SK-N-DZ (cell line): Measurements from ENCODE around the gene RFESD.
"Not testable (repeated sequence)": the region's sequence is repeated elsewhere in the genome, so short reads cannot be mapped to it uniquely, and the experiment has no call there.

Source experiments
- DNase-seq: peaks from one replicate; pipeline ENCODE4 v3.0.0-alpha.2; 2015; ENCODE audit warnings: low spot score

RFESD gene

DNA sequence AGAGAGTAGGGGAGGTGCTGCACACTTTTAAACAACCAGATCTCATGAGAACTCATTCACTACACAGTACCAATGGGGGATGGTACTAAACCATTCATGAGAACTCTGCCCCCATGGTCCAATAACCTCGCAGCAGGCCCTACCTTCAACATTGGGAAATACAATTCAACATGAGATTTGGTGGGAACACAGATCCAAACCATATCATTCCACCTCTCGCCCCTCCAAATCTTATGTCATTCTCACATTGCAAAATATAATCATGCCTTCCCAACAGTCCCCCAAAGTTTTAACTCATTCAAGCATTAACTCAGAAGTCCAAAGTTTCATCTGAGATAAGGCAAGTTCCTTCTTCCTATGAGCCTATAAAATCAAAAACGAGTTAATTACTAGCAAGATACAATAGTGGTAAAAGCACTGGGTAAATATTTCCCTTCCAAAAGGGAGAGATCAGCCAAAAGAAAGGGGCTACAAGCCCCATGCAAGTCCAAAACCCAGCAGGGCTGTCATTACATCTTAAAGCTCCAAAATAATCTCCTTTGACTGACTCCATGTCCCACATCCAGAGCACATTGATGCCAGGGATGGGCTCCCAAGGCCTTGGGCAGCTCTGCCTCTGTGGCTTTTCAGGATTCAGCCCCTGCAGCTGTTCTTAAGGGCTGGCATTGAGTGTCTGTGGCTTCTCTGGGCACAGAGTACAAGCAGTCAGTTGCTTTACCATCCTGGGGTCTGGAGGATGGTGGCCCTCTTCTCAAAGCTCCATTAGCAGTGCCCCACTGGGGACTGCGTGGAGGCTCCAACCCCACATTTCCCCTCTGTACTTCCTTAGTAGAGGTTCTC, 18.4 kb upstream of the RFESD start:
- DNase-seq = no peak

GRCh38 chr5:95628933-95629332, 17.6 kb upstream of the RFESD start:
- no peak for DNase-seq

DNA sequence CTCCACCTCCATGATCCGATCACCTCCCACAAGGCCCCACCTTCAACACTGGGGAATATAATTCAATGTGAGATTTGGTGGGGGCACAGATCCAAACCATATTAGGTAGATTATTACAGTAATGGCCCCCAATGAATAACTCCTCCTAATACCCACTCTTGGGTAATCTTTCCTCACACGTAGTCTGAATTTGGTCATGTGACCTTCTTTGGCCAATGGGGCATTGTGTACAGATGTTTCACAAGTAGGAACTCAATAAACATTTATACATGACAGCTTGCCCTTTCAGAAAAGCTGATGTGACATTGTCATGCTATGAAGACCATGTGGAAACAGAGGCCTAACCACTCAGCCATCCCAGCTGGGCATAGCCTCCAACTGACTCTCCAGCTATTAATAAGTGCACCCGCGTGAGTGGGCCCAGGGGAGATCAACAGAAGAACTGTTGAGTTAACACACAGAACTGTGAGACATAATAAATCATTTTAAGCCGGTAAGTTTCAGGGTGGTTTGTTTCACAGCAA, 16.1 kb upstream of the RFESD start:
- DNase-seq = no peak

GRCh38 chr5:95631255-95631958, 15.2 kb upstream of the RFESD start:
- DNase-seq = no peak

DNA sequence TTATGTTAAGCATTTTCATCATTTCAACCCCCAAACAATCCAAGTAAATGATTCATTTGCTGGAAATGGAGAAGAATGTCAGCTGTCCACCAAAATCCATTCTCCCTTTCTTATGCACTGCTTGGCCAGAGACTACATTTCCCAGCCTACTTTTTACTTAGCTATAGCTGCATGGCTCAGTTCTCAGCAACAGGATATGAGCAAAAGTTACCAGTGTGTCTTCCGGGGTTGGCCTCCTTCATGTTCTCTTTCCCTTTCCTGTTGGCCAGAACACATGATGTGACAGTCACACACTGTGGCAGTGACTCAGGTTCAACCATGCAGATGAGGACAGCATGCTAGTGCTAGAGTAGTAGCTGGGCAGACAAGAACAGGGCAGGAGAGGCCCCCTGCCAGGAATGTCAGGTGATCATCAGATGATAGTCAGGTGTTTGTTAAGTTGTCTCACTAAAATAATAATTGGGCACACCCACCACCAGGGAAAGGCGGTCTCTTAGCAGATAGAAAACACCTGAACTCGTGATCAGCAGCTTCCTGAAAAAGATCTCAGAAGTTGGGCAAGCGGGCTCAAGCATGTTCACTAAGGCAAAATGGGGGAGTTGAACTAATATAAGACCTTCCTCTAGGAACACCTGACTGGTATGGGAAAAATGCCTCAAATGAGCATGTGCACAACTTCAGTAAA, 14.4 kb upstream of the RFESD start:
- DNase-seq = no peak

- not testable (repeated sequence) for DNase-seq
Measured at GRCh38 chr5:95632942-95633341, 13.6 kb upstream of the RFESD start.

DNA sequence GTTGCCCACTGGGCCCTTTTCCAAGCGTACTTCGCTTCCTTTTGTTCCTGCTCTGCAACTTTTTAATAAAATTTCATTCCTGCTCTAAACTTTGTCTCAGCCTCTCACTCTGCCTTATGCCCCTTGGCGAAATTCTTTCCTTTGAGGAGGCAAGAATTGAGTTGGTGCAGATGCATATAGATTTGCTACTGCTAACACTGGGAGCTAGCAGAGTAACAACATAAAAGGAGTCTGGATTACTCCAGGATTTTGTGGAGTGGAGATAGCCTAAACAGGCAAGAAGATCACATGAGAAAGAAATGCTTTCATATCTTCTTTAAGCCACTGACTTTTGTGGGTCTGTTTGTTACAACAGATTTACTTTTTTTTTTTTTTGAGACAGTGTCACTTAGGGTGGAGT, 12.9 kb upstream of the RFESD start:
- DNase-seq = no peak

GRCh38 chr5:95634081-95634480, 12.5 kb upstream of the RFESD start:
- DNase-seq = no peak

DNA sequence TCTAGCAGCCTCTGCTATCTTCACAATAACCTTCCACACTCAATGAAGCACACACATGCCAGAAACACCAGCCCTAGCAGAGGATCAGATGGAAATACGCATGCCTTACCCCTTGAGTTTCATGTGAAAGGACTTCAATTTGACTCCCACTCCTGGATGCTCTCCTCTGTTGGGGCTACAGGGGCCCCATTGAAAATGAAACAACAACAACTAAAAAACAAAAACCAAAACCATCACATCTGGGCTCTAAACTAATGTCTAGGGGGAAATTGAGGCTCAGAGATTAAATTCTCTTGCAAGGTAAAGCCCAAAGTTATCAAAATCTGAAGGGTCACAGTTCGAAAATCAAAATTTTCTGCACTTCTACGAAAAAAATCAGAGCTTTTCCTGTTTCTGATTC, 7.9 kb upstream of the RFESD start:
- no peak for DNase-seq

- peak; percentile 11 for DNase-seq
Measured at GRCh38 chr5:95641741-95642220, 4.8 kb upstream of the RFESD start.

DNA sequence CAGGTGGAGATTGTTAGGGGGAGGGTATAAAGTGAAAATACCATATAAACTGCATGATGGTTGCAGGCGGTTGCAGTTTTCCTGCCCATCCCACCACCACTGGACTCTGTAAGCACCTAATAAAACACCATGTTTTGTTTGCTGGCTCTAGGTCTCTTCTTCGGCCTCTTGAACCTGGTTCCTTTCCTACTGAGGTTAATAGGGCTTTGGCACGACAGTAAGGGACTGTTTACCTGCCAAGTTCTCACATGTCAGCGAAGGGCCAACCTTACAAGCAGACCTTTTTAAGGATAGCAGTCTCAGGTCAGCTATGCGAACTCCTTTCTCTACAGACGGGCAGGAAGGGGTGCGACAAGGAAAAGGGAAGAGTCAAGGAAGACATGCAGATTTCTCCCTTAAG, 3.4 kb upstream of the RFESD start:
- no peak for DNase-seq

DNA sequence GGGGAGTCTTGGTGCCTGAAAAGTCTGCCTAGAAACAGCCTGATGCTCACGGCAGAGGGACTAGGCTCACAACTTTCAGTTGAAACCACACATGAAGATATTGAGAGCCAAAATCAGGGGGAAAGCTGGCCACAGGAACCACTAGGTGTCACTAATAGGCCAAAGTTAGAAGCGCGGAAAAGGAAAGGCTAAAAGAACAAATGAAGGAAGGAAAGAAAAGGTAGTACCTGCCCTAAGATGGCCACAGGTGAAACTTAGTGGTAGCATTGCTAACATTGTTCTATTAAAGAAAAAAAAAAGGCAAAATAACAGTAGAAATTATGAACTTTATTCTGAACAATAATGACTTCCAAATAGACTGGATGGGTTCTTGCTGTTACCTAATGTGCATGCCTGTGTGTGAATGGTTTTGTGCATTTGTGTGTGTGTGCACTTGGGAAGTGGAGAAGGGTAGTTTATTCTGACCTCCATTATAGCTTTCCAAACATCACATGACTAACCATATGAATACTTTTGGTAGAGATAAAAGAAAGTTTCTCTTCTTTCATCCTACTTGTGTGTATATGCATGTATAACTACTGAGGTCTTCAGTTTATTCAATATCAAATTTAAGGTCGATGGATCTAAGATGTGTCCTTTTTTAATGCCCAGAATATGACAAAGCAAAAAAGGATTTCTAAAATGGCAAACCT, 2.1 kb upstream of the RFESD start:
- DNase-seq = peak; percentile 58

GRCh38 chr5:95646226-95646568, 380 bp upstream of the RFESD start:
- not testable (repeated sequence) for DNase-seq

DNA sequence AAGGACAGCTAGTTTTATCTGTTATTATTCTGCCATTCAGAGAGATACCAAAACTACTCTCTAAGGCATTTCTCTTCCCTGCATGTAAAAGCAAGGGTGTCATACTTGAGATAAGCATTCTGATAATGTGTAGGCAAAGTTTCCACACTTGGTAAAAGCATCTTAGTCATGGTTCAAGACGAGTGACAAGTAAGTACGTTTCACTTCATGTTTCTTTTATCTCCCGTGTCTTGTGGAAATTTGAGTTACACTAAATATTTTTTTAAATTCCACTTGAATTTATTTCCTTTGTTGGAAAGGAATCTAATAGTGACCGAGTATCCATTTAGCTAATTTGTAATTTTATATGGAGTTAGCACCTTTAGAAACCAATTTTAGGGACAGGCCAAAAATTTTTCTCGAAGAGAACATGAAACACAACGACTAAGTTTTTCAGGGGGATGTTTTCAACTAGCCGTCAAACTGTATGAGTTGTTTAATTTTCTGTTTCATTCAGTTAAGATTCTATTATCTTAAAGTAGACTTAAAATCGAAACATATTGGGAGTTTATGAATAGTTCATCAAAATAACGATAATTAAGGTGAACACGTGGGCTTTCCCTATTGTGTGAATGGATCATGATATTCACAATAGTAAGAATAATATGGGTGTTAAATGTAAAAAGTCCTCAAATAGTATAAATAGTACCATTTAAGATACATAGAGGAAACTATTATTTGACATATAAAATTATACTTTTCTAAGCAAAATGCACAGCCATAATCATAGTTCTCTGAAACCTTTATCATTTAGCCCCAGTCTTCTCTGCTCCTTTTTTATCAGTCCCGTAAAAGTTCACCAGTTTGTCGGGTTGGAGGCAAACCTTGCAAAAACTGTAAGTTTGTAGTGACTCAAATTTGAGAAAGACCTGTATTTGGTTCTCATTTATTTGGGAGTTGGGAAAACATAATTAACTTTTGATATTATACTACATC, 1.6 kb downstream of the RFESD start:
- DNase-seq = no peak

GRCh38 chr5:95649274-95649673, 2.7 kb downstream of the RFESD start:
- DNase-seq = no peak

- no peak for DNase-seq
Measured at GRCh38 chr5:95649842-95650620, 3.5 kb downstream of the RFESD start.

DNA sequence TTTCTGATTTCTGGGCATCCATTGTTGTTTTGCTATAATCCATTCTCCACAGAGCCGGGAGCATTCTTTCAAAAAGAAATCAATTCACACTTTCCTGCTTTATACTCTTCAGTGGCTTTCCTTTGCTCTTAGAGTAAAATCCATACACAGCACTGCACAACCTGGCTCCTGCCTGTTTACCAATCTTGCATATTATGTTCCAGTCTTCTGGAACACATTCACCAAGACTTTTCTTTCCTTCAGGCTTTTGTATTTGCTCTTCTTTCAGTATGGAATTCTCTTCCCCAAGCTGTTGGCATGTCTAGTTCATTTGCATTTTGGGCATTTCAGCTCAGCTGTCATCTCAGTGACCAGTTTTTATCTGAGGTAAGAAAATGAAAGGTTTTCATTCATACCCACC, 6.3 kb downstream of the RFESD start:
- DNase-seq = no peak

DNA sequence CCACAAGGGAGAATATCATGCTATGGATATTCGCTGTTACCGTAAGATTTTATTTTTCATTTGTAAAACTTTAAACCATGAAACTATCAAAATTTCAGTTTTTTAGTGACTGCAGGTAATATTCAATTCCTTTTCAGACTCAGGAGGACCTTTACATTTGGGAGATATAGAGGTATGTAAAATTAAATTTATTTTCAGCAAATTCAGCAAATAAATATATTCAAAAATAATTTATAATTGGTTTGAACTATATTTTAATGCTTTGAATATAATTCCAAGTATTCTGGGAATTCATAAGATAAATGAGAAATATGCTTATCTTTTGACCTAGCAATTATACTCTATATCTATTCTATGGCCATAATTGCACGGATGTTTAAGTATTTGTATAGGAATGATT, 7.6 kb downstream of the RFESD start:
- DNase-seq = no peak

GRCh38 chr5:95655575-95655974, 9.0 kb downstream of the RFESD start:
- DNase-seq = no peak

DNA sequence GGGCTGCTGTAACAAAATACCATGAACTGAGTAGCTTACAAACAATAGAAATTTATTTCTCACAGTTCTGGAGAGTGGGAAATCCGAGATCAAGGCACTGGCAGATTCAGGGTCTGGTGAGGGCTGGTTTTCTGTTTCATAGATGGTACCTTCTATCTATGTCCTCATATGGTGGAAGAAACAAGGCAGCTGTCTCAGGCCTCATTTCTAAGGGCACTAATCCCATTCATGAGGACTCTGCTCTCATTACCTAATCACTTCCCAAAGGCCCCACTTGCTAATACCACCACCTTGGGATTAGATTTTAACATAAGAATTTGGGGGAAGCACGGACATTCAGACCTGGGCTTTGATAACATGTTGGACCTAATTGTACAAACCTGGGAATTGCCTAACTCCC, 13.5 kb downstream of the RFESD start:
- DNase-seq = no peak
